ENCODE results near the gene STAC3. TPM values are rescaled to one million over a fixed set of nuclear protein-coding genes. Genes with fewer than 3 reads are reported as not detected.

STAC3 gene
- total RNA-seq, 4 donors from 2014 or later = 459 to 1,596 (median 855) TPM

DNA sequence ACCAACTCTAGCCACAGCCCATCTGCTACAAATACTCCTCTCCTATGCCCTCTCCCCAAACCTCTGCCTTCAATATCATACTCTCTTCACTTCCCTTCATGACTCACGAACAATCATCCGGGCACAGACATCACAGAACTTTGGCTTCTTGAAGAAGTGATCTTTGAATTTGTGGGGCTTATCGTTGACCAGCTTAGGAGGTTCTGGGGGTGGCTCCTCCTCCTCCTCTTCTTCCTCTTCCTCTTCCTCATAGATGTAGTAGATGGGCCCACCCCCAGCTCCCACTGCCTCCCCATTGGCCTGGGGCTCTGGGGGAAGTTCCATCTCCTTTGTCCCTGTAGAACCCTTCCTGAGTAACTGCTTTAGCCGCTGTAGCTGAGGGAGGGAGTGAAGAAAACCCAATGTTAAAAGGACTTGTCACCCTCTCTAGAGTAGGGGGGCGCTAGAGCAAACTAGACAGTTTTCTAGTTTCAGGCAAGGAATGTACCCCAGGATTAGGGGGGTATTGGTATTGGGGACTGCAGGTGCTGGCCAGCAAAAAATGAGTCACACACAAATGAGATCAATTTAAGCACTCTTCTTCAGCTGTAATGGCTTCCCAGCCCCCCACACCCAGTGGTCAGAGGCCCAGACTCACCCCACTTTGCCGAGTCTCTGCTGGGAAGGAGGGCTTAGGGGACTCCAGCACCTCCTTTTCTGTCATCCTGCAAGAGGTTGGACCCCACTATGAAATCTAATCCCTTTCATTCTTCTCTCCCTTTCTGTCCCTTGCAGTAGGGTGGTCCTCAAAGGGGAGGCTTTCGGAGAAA is 1.8 kb downstream of the STAC3 start:
- Histone ChIP-seq H3K4me3 (peak overlapping the region; percentile 45 to 63 (median 61)), H3K9me3 (no peaks in the 10 kb centered on the region), H3K36me3 (peaks cover 0 to 33% of the 10 kb centered on the region in 2 donors), H3K27ac (peak overlapping the region; percentile 88 to 96 (median 91)), H3K27me3 (no peaks in the 10 kb centered on the region), H3K4me1 (peaks cover 44 to 48% of the 10 kb centered on the region in 2 donors)
- no peak for TF ChIP-seq POLR2A (IDR thresholded peaks at IDR 0.05)
- TF ChIP-seq, protein P1, sequence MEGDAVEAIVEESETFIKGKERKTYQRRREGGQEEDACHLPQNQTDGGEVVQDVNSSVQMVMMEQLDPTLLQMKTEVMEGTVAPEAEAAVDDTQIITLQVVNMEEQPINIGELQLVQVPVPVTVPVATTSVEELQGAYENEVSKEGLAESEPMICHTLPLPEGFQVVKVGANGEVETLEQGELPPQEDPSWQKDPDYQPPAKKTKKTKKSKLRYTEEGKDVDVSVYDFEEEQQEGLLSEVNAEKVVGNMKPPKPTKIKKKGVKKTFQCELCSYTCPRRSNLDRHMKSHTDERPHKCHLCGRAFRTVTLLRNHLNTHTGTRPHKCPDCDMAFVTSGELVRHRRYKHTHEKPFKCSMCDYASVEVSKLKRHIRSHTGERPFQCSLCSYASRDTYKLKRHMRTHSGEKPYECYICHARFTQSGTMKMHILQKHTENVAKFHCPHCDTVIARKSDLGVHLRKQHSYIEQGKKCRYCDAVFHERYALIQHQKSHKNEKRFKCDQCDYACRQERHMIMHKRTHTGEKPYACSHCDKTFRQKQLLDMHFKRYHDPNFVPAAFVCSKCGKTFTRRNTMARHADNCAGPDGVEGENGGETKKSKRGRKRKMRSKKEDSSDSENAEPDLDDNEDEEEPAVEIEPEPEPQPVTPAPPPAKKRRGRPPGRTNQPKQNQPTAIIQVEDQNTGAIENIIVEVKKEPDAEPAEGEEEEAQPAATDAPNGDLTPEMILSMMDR (IDR thresholded peaks at IDR 0.05 in 4 of 5, conservative IDR thresholded peaks at IDR 0.05 in 1 of 5) = no peak
- in situ Hi-C loops (cut with MboI; ENCODE audit: low sequenced_read_pairs in 4 of 4) = loop anchor here in 1 of 4 donors (10.0 kb wide), 1 partner anchor 186 kb away; the partner anchor contains the start of genes INHBC and R3HDM2
- ATAC-seq (peak in 1 of 2 donors; percentile 8), DNase-seq (peak in 1 of 2 donors; percentile 17)
- intact Hi-C loops (cut with DNase I; ENCODE audit: low total_unique reads) = no loop called here

DNA sequence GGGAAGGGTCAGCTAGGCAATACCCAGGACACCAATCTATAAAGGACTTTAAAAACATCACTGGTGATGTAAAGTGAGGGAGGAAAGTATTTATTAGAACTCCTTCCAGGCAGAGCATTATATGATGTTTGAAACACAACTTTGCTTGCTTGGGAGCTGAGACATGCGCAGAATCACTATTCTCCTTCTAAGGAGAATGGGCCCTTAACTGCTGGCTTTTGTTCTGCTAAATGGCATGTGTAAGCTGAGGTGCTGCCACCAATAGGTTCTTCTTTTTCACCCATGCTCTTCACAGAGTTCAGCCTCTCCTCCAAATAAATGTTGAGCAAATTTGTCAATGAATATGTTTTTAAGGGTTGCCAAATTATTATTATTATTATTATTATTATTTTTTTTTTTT is 3.9 kb downstream of the STAC3 start:
- Histone ChIP-seq H3K4me3 (no peak overlapping the region), H3K4me1 (peaks cover 62 to 68% of the 10 kb centered on the region in 2 donors), H3K9me3 (no peaks in the 10 kb centered on the region), H3K36me3 (peaks cover 0 to 38% of the 10 kb centered on the region in 2 donors), H3K27ac (peak overlapping the region; percentile 42 to 91 (median 82)), H3K27me3 (peaks cover 0 to 4% (median 0%) of the 10 kb centered on the region in 3 donors)
- in situ Hi-C loops (cut with MboI; ENCODE audit: low sequenced_read_pairs in 4 of 4) = loop anchor here in 1 of 4 donors (10.0 kb wide), 1 partner anchor 188 kb away; the partner anchor contains the start of genes INHBC and R3HDM2
- no peak for TF ChIP-seq POLR2A (IDR thresholded peaks at IDR 0.05)
- TF ChIP-seq, protein P1 (IDR thresholded peaks at IDR 0.05 in 4 of 5, conservative IDR thresholded peaks at IDR 0.05 in 1 of 5) = no peak
- no peak for ATAC-seq
- intact Hi-C loops (cut with DNase I; ENCODE audit: low total_unique reads) = no loop called here
- no peak for DNase-seq

DNA sequence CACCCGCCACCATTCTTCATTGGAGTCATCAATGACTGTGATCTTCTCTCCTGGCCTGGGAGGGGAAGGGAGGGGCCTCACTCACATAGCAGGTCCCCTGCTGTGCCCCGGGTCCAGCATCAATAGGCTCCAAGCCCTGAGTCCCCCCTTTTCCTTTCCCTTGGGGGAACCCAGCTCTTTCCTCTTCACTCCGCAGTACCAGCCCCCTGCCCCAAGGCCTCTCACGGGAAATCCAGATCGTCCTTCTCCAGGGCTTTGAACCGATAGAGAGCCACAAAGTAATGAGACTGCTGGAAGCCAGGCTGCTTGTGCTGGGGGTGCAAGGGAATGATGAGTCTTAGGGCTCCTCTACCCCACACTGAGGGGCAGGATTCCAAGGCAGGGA is 6.7 kb downstream of the STAC3 start:
- peaks cover 0 to 38% of the 10 kb centered on the region in 2 donors for H3K36me3 ChIP-seq
- in situ Hi-C loops (cut with MboI; ENCODE audit: low sequenced_read_pairs in 4 of 4) = loop anchor here in 1 of 4 donors (10.0 kb wide), 1 partner anchor 190 kb away; the partner anchor contains the start of genes INHBC and R3HDM2
- intact Hi-C loops (cut with DNase I; ENCODE audit: low total_unique reads) = no loop called here
- ATAC-seq = no peak
- H3K4me1 ChIP-seq = peaks cover 68 to 85% of the 10 kb centered on the region in 2 donors
- no peak overlapping the region for H3K4me3 ChIP-seq
- no peaks in the 10 kb centered on the region for H3K9me3 ChIP-seq
- H3K27ac ChIP-seq = peak overlapping the region; percentile 26 to 91 (median 77)
- no peak for DNase-seq
- no peak for TF ChIP-seq POLR2A (IDR thresholded peaks at IDR 0.05)
- TF ChIP-seq, protein P1 (IDR thresholded peaks at IDR 0.05 in 4 of 5, conservative IDR thresholded peaks at IDR 0.05 in 1 of 5) = no peak
- peaks cover 0 to 4% (median 0%) of the 10 kb centered on the region in 3 donors for H3K27me3 ChIP-seq

DNA sequence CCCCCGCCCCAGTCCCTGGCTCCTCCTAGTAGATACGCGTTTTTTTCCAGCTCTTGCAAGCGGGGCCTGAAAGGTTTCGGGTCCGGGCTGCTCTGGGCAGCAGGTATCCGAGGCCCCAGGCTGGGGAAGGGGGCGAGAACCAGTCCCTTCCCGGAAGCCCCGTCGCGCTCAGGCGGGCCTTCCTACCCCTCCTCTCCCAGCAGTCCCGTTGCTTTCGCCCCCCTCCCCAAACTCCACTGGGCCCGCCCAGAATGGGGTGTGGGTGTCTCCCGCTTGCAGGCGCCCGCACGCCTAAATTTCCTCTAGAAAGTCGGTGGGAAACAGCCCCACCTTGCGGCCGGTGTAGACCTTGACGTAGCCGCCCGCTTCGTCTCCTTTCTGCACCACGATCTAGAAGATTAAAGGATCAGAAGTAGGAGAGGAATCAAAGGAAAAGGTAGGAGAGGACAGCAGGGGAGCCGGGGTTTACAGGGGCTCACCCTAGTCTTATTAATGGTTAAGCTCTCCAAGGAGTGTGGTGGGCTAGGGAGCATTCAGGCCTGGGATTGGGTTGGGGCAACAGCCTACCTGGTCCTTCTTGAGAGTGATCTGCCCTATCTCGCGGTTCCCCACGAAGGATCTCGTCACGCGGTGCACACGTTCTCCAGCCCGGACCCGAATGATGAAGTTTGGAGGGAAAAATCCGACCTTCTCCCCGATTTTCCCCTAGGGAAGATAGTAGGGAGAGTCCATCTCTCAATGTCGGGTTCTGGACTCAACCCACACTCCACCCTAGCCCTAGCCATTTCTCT is 7.3 kb downstream of the STAC3 start:
- intact Hi-C loops (cut with DNase I; ENCODE audit: low total_unique reads) (loop anchor here (2.0 kb wide), 1 partner anchor 209 kb away; no protein-coding TSS in a partner anchor), in situ Hi-C loops (cut with MboI; ENCODE audit: low sequenced_read_pairs in 4 of 4) (loop anchor here in 1 of 4 donors (10.0 kb wide), 1 partner anchor 191 kb away; the partner anchor contains the start of genes INHBC and R3HDM2)
- peak overlapping the region in 3 of 4 donors; percentile 29 to 48 (median 44) for H3K4me3 ChIP-seq
- H3K9me3 ChIP-seq = no peaks in the 10 kb centered on the region
- H3K4me1 ChIP-seq = peaks cover 66 to 81% of the 10 kb centered on the region in 2 donors
- peak in 1 of 2 donors; percentile 50 for DNase-seq
- H3K27ac ChIP-seq = peak overlapping the region; percentile 26 to 91 (median 77)
- peaks cover 0 to 4% (median 0%) of the 10 kb centered on the region in 3 donors for H3K27me3 ChIP-seq
- no peak for ATAC-seq
- H3K36me3 ChIP-seq = peaks cover 0 to 38% of the 10 kb centered on the region in 2 donors
- no peak for TF ChIP-seq POLR2A (IDR thresholded peaks at IDR 0.05)
- TF ChIP-seq, protein P1 (IDR thresholded peaks at IDR 0.05 in 4 of 5, conservative IDR thresholded peaks at IDR 0.05 in 1 of 5) = peak; percentile 19 to 68 (median 67)
